Measurements from ENCODE around the gene GATC.
A peak's percentile ranks its signal among the peaks of the same experiment; 100 is the strongest.

The GATC gene

DNA sequence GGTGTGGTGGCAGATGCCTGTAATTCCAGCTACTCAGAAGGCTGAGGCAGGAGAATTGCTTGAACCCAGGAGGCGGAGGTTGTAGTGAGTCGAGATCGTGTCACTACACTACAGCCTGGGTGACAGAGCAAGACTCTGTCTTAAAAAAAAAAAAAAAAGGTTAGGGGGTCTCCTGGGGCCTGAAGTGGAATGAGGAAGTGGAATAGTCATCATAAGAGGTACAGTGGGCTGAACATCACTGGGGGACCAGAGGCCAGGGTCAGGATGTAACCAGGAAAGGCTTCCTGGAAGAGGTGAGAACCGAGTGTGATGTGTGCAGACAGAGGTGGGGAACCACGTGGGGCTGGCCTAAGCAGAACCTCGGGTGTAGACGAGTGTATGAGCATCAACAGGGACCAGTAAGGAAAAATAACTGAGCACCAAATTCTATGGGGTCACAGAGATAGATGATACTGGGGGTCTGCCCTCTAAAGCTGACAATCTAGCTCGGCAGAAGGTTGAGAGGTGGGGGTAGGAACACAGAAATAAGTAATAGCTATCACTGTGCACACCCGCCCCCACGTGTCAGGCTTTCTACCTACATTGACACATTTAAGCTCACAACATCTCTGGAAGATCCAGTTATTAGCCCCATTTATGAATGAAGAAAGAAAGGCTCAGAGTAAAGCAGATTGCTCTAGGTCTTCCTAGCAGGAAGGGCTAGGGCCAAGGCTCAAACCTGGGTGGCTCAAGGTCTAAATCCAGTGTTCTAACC lies 13.3 kb upstream of the GATC start:
- no peaks in the 10 kb centered on the region for H3K27me3 ChIP-seq (ENCODE audit: insufficient read depth, poor library complexity, severe bottlenecking)
- TF ChIP-seq, protein P1, sequence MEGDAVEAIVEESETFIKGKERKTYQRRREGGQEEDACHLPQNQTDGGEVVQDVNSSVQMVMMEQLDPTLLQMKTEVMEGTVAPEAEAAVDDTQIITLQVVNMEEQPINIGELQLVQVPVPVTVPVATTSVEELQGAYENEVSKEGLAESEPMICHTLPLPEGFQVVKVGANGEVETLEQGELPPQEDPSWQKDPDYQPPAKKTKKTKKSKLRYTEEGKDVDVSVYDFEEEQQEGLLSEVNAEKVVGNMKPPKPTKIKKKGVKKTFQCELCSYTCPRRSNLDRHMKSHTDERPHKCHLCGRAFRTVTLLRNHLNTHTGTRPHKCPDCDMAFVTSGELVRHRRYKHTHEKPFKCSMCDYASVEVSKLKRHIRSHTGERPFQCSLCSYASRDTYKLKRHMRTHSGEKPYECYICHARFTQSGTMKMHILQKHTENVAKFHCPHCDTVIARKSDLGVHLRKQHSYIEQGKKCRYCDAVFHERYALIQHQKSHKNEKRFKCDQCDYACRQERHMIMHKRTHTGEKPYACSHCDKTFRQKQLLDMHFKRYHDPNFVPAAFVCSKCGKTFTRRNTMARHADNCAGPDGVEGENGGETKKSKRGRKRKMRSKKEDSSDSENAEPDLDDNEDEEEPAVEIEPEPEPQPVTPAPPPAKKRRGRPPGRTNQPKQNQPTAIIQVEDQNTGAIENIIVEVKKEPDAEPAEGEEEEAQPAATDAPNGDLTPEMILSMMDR (IDR thresholded peaks at IDR 0.05; ENCODE audit: poor library complexity, severe bottlenecking) = no peak
- no peaks in the 10 kb centered on the region for H3K9me3 ChIP-seq (ENCODE audit: severe bottlenecking)
- H3K36me3 ChIP-seq (ENCODE audit: low read depth) = no peaks in the 10 kb centered on the region
- DNase-seq (ENCODE audit: low spot score) = no peak
- H3K4me3 ChIP-seq (ENCODE audit: severe bottlenecking) = no peak overlapping the region
- peaks cover 3% of the 10 kb centered on the region for H3K4me1 ChIP-seq (ENCODE audit: insufficient read depth, poor library complexity, severe bottlenecking)
- ATAC-seq (ENCODE audit: low read depth) = no peak
- H3K27ac ChIP-seq (ENCODE audit: poor library complexity, severe bottlenecking) = no peak overlapping the region

DNA sequence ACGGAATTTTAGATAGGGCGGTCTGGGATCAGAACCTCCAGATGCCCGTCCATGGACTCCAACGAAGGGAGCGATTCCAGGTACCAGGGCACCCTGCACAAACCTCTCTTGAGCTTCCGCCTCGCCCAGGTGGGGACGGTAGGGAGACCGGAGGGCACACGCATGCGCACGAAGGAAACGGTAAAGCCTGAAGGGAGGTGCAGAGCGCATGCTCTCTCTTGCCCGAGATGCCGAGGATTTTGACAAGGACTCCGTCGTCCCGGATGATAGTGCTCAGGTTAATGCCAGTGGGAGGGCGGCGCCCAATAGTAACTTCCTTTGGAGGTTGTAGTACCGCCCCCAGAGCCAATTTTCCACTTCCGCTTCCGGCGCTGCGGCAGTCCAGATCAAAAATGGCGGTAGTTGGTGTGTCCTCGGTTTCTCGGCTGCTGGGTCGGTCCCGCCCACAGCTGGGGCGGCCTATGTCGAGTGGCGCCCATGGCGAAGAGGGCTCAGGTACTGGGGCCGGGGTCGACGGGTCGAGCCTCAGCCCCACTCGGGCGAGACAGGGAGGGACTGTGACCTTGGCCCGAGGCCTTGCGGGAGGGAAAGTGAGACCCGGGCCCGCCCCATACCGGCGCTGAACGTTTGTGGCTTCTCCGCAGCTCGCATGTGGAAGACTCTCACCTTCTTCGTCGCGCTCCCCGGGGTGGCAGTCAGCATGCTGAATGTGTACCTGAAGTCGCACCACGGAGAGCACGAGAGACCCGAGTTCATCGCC lies 8.3 kb upstream of the GATC start, which contains the start of gene COX6A1:
TSS of gene COX6A1 (plus strand) at position 379 of the 760 bp plus-strand sequence. CDS start at position 393, 14 bp downstream.
- H3K4me1 ChIP-seq (ENCODE audit: insufficient read depth, poor library complexity, severe bottlenecking) = peaks cover 9% of the 10 kb centered on the region
- H3K27ac ChIP-seq (ENCODE audit: poor library complexity, severe bottlenecking) = peak within 1 kb of the TSS; percentile 46

DNA sequence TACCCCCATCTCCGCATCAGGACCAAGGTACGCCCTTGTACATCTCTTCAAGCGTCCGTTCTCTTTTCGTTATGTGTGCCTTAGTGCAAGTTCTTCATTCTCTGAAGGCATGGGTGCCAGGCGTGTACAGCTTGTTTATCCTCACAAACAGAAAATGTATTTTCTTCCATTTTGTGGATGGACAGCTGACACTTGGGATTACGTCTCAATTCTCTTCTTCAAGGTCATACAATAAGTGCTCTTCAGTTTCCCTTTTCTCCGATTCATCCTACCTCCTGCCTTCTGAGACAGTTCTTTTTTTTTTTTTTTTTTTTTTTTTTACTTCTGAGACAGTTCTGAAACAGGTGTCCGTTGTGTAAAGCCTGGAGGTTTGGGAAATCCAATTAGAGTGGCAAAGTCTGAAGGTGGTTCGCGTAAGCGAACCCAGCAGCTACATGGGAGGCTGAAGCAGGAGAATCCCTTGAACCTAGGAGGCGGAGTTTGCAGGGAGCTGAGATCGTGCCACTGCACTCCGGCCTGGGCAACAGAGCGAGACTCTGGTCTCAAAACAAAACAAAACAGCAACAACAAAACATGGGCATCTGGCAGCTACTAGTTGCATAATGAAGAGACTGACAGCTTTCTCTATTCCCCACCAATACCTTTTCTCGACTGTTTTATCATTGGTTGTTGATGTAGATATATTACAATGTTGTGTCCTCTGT lies 7.6 kb upstream of the GATC start:
- TF ChIP-seq, protein P1 (IDR thresholded peaks at IDR 0.05; ENCODE audit: poor library complexity, severe bottlenecking) = no peak
- peaks cover 41% of the 10 kb centered on the region for H3K36me3 ChIP-seq (ENCODE audit: low read depth)
- peak overlapping the region; percentile 46 for H3K27ac ChIP-seq (ENCODE audit: poor library complexity, severe bottlenecking)
- H3K4me3 ChIP-seq (ENCODE audit: severe bottlenecking) = peak overlapping the region; percentile 68
- DNase-seq (ENCODE audit: low spot score) = no peak
- no peaks in the 10 kb centered on the region for H3K9me3 ChIP-seq (ENCODE audit: severe bottlenecking)
- H3K4me1 ChIP-seq (ENCODE audit: insufficient read depth, poor library complexity, severe bottlenecking) = peaks cover 9% of the 10 kb centered on the region
- no peaks in the 10 kb centered on the region for H3K27me3 ChIP-seq (ENCODE audit: insufficient read depth, poor library complexity, severe bottlenecking)
- ATAC-seq (ENCODE audit: low read depth) = no peak

More for the DNA sequence above, 8.3 kb upstream of the GATC start, which contains the start of gene COX6A1:
- H3K36me3 ChIP-seq (ENCODE audit: low read depth) = peaks cover 35% of the 10 kb centered on the region
- peak; percentile 98 for ATAC-seq (ENCODE audit: low read depth)
- H3K27me3 ChIP-seq (ENCODE audit: insufficient read depth, poor library complexity, severe bottlenecking) = no peaks in the 10 kb centered on the region
- H3K9me3 ChIP-seq (ENCODE audit: severe bottlenecking) = no peaks in the 10 kb centered on the region
- peak; percentile 99 for DNase-seq (ENCODE audit: low spot score)
- TF ChIP-seq, protein P1 (IDR thresholded peaks at IDR 0.05; ENCODE audit: poor library complexity, severe bottlenecking) = peak; percentile 20
- peak within 1 kb of the TSS; percentile 68 for H3K4me3 ChIP-seq (ENCODE audit: severe bottlenecking)

DNA sequence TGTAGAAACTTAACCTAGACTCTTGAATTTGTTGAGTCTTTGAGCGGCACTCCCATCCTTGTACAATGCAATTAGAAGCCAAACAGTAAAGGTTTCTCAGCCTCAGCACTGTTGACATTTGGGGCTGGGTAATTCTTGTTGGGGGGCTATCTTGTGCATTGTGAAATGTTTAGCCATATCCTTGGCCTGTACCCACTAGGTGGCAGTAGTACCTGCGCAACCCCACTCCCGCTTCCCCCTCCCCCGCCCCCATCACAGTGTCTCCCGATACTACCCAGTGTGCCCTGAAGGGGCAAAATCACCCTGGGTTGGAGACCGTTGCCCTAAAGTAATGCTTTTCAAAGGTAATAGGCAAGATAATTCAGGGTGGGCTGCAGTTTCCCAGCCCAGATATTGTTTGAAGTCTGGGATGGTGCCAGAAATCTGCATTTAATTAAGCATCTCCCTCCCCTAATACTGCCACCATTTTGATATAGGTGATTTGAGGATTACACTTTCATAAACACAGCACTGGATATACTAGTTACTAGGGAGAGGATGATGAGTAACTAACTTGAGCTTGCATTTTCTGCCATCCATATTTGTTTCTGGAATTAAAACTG lies 6.5 kb upstream of the GATC start:
- ATAC-seq (ENCODE audit: low read depth) (peak; percentile 35; the same call in 2 of the 3 replicates), DNase-seq (ENCODE audit: low spot score) (no peak)
- Histone ChIP-seq H3K36me3 (ENCODE audit: low read depth) (peaks cover 50% of the 10 kb centered on the region), H3K9me3 (ENCODE audit: severe bottlenecking) (no peaks in the 10 kb centered on the region), H3K27ac (ENCODE audit: poor library complexity, severe bottlenecking) (no peak overlapping the region), H3K4me3 (ENCODE audit: severe bottlenecking) (peak overlapping the region; percentile 3), H3K27me3 (ENCODE audit: insufficient read depth, poor library complexity, severe bottlenecking) (no peaks in the 10 kb centered on the region), H3K4me1 (ENCODE audit: insufficient read depth, poor library complexity, severe bottlenecking) (peaks cover 9% of the 10 kb centered on the region)
- TF ChIP-seq, protein P1 (IDR thresholded peaks at IDR 0.05; ENCODE audit: poor library complexity, severe bottlenecking) = peak; percentile 86
